CD4-positive, alpha-beta T cell (primary cell): ENCODE data around the gene SLC34A1. TPM values are rescaled to one million over a fixed set of nuclear protein-coding genes. Genes with fewer than 3 reads are reported as not detected.

Experiments
- ATAC-seq: fragments of 200-7000 bp; cut with Tn5 transposase; one replicate; pipeline ENCODE4 v1.10.0; 2022; ENCODE audit warnings: mild to moderate bottlenecking; ENCODE audit not compliant: poor library complexity
- CTCF ChIA-PET: fragments of 350-600 bp; sonication (Branson Sonifier 250); formaldehyde crosslinking; loops from one replicate; lab custom pipeline; 2021; ENCODE audit warnings: antibody characterized with exemption, inconsistent platforms; lab: Charles Lee
- POLR2A ChIA-PET: fragments of 350-600 bp; sonication (Branson Sonifier 250); formaldehyde crosslinking; loops from one replicate; lab custom pipeline; 2021; ENCODE audit warnings: antibody characterized with exemption, inconsistent platforms; lab: Charles Lee
- DNase-seq, 14 experiments: peaks; one replicate each; pipeline ENCODE4 v3.0.0-alpha.2; 2013 to 2020; ENCODE audit warnings: mixed read lengths in 2 of 14
- H3K27ac ChIP-seq, 2 donors: one replicate each; pipeline versions ENCODE4 v1.5.1 to v1.7.0; 2013; ENCODE audit warnings: low read length in 2 of 2, low read depth in 1 of 2, mild to moderate bottlenecking in 1 of 2
- H3K27me3 ChIP-seq, 2 experiments: 1 replicate in 1 of 2; 2 replicates in 1 of 2; pipeline versions ENCODE4 v1.6.1 to v1.7.0; 2013; ENCODE audit warnings: low read length in 2 of 2, control low read depth in 1 of 2, mild to moderate bottlenecking in 1 of 2, moderate library complexity in 1 of 2; ENCODE audit not compliant: insufficient read depth in 2 of 2, control insufficient read depth in 1 of 2
- H3K36me3 ChIP-seq: one replicate; pipeline ENCODE4 v1.6.1; 2013; ENCODE audit warnings: low read length, control low read depth; ENCODE audit not compliant: insufficient read depth
- H3K4me1 ChIP-seq: one replicate; pipeline ENCODE4 v1.6.1; 2013; ENCODE audit warnings: low read length, control low read depth; ENCODE audit not compliant: insufficient read depth
- H3K4me3 ChIP-seq: one replicate; pipeline ENCODE4 v1.5.1; 2013; ENCODE audit warnings: mild to moderate bottlenecking, low read length, moderate library complexity
- H3K9me3 ChIP-seq, 2 experiments: 1 replicate in 1 of 2; 2 replicates in 1 of 2; pipeline versions ENCODE4 v1.6.1 to v1.7.0; 2013; ENCODE audit warnings: low read length in 2 of 2, mild to moderate bottlenecking in 2 of 2, control low read depth in 1 of 2, moderate library complexity in 1 of 2; ENCODE audit not compliant: control insufficient read depth in 1 of 2, insufficient read depth in 1 of 2
- H3K27ac Mint-ChIP-seq: one replicate; pipeline ENCODE4 v1.8.0; 2020; ENCODE audit warnings: mixed read lengths
- H3K27me3 Mint-ChIP-seq: one replicate; pipeline ENCODE4 v1.8.0; 2021; ENCODE audit warnings: mixed read lengths
- H3K36me3 Mint-ChIP-seq: one replicate; pipeline ENCODE4 v1.8.0; 2021; ENCODE audit warnings: low read depth, mixed read lengths
- H3K4me1 Mint-ChIP-seq: one replicate; pipeline ENCODE4 v1.8.0; 2021; ENCODE audit warnings: low read depth, mixed read lengths
- H3K4me3 Mint-ChIP-seq: one replicate; pipeline ENCODE4 v1.8.0; 2020; ENCODE audit warnings: mild to moderate bottlenecking, mixed read lengths
- H3K9me3 Mint-ChIP-seq: one replicate; pipeline ENCODE4 v1.8.0; 2020; ENCODE audit warnings: mixed read lengths
- CTCF ChIP-seq: fragments of 200-600 bp; IDR thresholded peaks from one replicate; pipeline ENCODE4 v1.8.0; 2022; ENCODE audit warnings: antibody characterized with exemption, mild to moderate bottlenecking
- intact Hi-C, 2 experiments: fragments of 100-400 bp; cut with DNase I in 1 of 2; cut with micrococcal nuclease in 1 of 2; formaldehyde crosslinking; loops; one replicate each; pipeline versions ENCODE4 v1.15.1 to v1.9.0; 2023 to 2025; cut with DNase I, micrococcal nuclease
- total RNA-seq, 174 experiments: library from RNA in 2 of 174; stranded (reverse) in 2 of 174; gene quantifications; one replicate each; pipeline ENCODE4 v1.2.3 and lab custom pipeline; 2021 to 2026

SLC34A1 gene
- total RNA-seq, 2 experiments from 2014 or later, result not detected

GRCh38 chr5:177355162-177355867, 28.9 kb upstream of the SLC34A1 start:
- peak overlapping the region; percentile 21 for H3K4me3 Mint-ChIP-seq
- peaks cover 74% of the 10 kb centered on the region for H3K4me1 ChIP-seq

GRCh38 chr5:177355868-177356168, 28.4 kb upstream of the SLC34A1 start:
- H3K4me1 Mint-ChIP-seq, result peaks cover 77% of the 10 kb centered on the region
- H3K36me3 Mint-ChIP-seq, result peaks cover 27% of the 10 kb centered on the region
- peaks cover 7% of the 10 kb centered on the region for H3K36me3 ChIP-seq
- intact Hi-C loops, result loop anchor here (5.0 to 10.0 kb wide), 2 partner anchors 44 to 971 kb away; partner anchors contain the start of genes HIGD2A (in 1 of the 2), MXD3 (in 1 of the 2) and NOP16 (in 1 of the 2)
- POLR2A ChIA-PET, result interaction anchor here (1.3 to 1.5 kb wide), 4 partner anchors 31 to 70 kb away, joined by 3 to 5 read pairs (median 4); partner anchors contain the start of gene GRK6
- DNase-seq (no peak), ATAC-seq (no peak)
- peak overlapping the region; percentile 82 for H3K27ac Mint-ChIP-seq
- H3K27ac ChIP-seq, result no peak overlapping the region
- H3K27me3 Mint-ChIP-seq, result no peaks in the 10 kb centered on the region
- CTCF ChIA-PET, result interaction anchor here (0.5 to 5.0 kb wide), 3 partner anchors 14 to 363 kb away, joined by 3 to 31 read pairs (median 5); no protein-coding TSS in a partner anchor
- H3K9me3 ChIP-seq, result no peaks in the 10 kb centered on the region
- H3K9me3 Mint-ChIP-seq, result no peaks in the 10 kb centered on the region
- H3K4me3 ChIP-seq, result no peak overlapping the region
- no peak for TF ChIP-seq CTCF
- peaks cover 73% of the 10 kb centered on the region for H3K4me1 ChIP-seq
- peak overlapping the region; percentile 82 for H3K4me3 Mint-ChIP-seq
- no peaks in the 10 kb centered on the region for H3K27me3 ChIP-seq

More at GRCh38 chr5:177355162-177355867, 28.9 kb upstream of the SLC34A1 start:
- ChIA-PET CTCF (interaction anchor here (0.9 to 5.0 kb wide), 4 partner anchors 14 to 100 kb away, joined by 3 to 31 read pairs (median 4); no protein-coding TSS in a partner anchor), POLR2A (interaction anchor here (1.3 to 1.6 kb wide), 4 partner anchors 20 to 71 kb away, joined by 3 to 5 read pairs (median 3); partner anchors contain the start of gene GRK6)
- no peaks in the 10 kb centered on the region for H3K27me3 Mint-ChIP-seq
- Histone ChIP-seq H3K27me3 (no peaks in the 10 kb centered on the region), H3K4me3 (no peak overlapping the region), H3K27ac (no peak overlapping the region), H3K36me3 (peaks cover 6% of the 10 kb centered on the region), H3K9me3 (no peaks in the 10 kb centered on the region)
- H3K27ac Mint-ChIP-seq, result peak overlapping the region; percentile 82
- no peak for TF ChIP-seq CTCF
- H3K4me1 Mint-ChIP-seq, result peaks cover 77% of the 10 kb centered on the region
- ATAC-seq (no peak), DNase-seq (no peak)
- no peaks in the 10 kb centered on the region for H3K9me3 Mint-ChIP-seq
- H3K36me3 Mint-ChIP-seq, result peaks cover 31% of the 10 kb centered on the region
- intact Hi-C loops, result loop anchor here (5.0 to 10.0 kb wide), 2 partner anchors 43 to 971 kb away; partner anchors contain the start of genes HIGD2A (in 1 of the 2), MXD3 (in 1 of the 2) and NOP16 (in 1 of the 2)

DNA sequence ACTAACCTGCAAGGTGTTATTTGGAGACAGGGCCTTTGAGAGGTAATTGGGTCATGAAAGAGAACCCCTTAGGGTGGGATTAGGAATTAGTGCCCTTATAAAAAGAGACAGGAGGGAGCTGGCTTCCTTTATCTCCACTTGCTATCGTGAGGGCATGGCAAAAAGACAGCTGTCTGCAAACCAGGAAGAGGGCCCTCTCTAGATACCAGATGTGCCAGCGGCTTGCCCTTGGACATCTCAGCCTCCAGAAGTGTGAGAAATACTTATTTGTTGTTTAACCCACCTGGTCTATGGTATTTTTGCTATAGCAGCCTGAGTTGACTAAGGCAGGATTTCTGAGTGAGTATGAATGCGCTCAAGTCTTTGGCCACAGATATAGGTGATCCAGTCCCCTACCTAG, 27.5 kb upstream of the SLC34A1 start:
- TF ChIP-seq CTCF, result no peak
- Histone ChIP-seq H3K4me1 (peaks cover 76% of the 10 kb centered on the region), H3K9me3 (no peaks in the 10 kb centered on the region), H3K36me3 (peaks cover 14% of the 10 kb centered on the region), H3K27me3 (no peaks in the 10 kb centered on the region), H3K27ac (peak overlapping the region in 1 of 2 donors; percentile 80), H3K4me3 (peak overlapping the region; percentile 99)
- peaks cover 77% of the 10 kb centered on the region for H3K4me1 Mint-ChIP-seq
- no peaks in the 10 kb centered on the region for H3K9me3 Mint-ChIP-seq
- H3K36me3 Mint-ChIP-seq, result peaks cover 24% of the 10 kb centered on the region
- ChIA-PET CTCF (interaction anchor here (1.6 to 5.0 kb wide), 3 partner anchors 13 to 99 kb away, joined by 5 to 31 read pairs (median 9); no protein-coding TSS in a partner anchor), POLR2A (interaction anchor here (0.9 to 6.2 kb wide), 6 partner anchors 14 to 87 kb away, joined by 3 to 51 read pairs (median 4); partner anchors contain the start of gene GRK6)
- DNase-seq (peak in 2 of 14 experiments; percentile 14 to 27), ATAC-seq (no peak)
- peak overlapping the region; percentile 82 for H3K4me3 Mint-ChIP-seq
- intact Hi-C loops, result loop anchor here (5.0 to 10.0 kb wide), 2 partner anchors 44 to 972 kb away; partner anchors contain the start of genes HIGD2A (in 1 of the 2), MXD3 (in 1 of the 2) and NOP16 (in 1 of the 2)
- H3K27ac Mint-ChIP-seq, result peak overlapping the region; percentile 82
- H3K27me3 Mint-ChIP-seq, result no peaks in the 10 kb centered on the region
